Hematopoietic multipotent progenitor cell treated with erythropoietin and hydrocortisone succinate and interleukin-3 and kit ligand, for 8 days (in vitro differentiated cells): Measurements from ENCODE around the gene FERMT2.
A peak's percentile ranks its signal among the peaks of the same experiment; 100 is the strongest.

Source experiments
- DNase-seq: peaks from one replicate; pipeline ENCODE4 v3.0.0-alpha.2; 2015

Gene FERMT2

DNA sequence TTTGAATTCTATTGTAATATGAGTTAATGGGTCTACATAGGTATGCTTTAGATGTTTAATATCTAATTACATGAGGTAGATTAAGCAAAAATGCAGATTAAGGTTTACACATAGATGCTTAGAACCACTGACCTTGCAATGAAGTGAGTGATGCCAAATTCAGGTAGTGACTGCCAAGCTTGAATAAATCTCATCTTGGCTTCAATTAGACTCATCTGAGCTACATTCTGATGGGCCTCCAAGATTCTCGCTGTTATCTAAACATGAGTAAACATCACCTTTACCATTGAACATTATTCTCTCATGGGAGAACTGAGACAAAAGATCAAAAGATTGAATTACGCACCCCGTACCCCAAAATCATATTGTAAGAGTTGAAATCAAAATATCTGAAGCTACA lies 90.6 kb downstream of the FERMT2 start:
- DNase-seq: no peak

- no peak for DNase-seq
Measured at GRCh38 chr14:52856139-52856538, 94.7 kb downstream of the FERMT2 start.

DNA sequence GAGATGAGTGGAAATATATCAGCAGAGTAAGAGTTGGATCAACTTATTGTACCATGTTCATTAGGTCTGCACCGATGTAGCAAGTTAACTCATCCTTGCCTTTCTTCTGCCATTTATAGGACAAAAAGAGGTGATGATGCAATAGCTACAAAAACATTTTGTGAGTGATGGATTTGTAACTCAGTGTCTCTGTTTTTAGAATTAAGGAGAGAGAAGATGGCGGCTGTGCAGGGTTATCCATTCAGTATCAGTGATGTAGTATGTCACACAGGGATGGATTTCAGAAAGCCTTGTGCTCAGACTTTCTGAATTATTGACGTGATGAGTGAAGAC lies 97.4 kb downstream of the FERMT2 start:
- DNase-seq: no peak

GRCh38 chr14:52852810-52853521 lies 97.9 kb downstream of the FERMT2 start:
- peak; percentile 49 for DNase-seq

GRCh38 chr14:52850451-52850909 lies 100.4 kb downstream of the FERMT2 start:
- no peak for DNase-seq

- DNase-seq: no peak
Measured at GRCh38 chr14:52848626-52849025, 102.2 kb downstream of the FERMT2 start.

GRCh38 chr14:52846591-52846990 lies 104.3 kb downstream of the FERMT2 start:
- no peak for DNase-seq

- DNase-seq: no peak
Measured at GRCh38 chr14:52845081-52845480, 105.8 kb downstream of the FERMT2 start.

- no peak for DNase-seq
Measured at GRCh38 chr14:52844262-52845060, 106.4 kb downstream of the FERMT2 start.

DNA sequence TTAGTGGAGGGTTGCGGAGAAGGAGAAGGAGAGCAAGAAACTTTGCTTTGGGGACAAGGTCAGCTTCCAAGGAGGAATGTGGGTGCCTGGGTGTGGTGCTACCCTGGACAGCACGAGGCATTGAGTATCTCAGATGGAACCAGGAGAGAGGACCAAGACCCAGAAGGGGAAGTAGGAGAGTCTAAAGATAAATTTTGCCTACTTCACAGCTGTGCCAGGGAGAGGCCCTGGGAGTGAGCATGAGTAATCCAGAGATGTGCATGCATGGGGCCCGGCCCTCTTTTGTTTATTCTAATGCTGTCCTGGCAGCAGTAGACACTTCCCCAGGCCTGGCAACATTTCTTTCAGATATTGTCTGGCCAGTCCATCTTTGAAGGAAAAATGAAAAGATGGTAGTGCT lies 110.0 kb downstream of the FERMT2 start:
- DNase-seq: no peak

DNA sequence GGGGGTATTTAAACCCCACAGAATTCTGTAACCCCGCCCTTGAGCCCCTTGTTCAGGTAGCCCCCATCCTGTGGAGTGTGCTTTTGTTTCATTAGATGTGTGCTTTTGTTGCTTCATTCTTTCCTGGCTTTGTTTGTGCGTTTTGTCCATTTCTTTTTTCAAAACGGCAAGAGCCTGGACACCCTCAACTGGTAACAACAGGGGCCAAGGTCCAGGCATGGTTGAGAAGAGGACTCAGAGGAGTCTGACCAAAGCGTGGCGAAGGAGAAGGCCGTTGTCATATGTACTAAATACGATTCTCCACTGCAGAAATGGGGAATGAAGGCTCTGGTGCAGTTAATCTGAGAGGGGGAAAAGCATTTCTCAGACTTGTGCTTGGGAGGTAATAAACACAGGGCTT lies 113.4 kb downstream of the FERMT2 start:
- DNase-seq: no peak

GRCh38 chr14:52836063-52836462 lies 114.8 kb downstream of the FERMT2 start:
- DNase-seq: no peak

DNA sequence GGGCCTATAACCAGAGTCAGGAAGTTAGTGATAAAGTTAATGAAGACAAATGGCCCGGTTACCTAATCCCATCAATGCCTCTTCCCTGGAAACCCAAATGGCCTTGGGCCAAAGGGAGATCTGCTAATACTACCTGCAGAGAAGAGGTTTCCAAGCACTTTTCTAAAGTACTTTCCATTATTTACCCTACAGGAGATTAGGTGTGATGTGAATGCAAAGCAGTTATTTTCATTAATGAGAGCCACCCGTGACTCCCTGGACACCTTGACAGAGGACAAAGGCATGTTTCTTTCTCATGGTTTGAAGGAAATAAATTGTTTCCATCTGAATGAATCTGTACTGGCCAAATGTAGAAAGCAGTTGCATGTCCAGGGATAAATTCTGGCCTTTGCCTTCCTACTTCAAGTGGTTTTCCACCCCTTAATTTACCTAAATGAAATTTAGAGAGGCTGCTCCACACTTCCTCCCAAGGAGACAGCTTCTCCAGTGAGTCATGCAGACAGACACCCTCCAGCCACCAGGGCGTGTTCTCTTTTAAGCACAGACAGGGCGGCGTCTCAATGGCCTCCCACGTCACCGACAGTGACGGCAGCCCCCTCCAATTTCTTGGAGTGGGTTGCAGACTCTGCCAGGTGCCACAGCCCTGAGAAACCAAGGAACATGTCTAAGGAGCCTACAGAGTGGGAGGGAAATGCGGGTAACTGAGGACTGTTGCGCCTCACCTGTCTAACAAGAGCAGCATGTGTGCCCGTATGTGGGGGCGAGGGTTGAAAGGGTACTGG lies 115.5 kb downstream of the FERMT2 start:
- DNase-seq: peak; percentile 12

DNA sequence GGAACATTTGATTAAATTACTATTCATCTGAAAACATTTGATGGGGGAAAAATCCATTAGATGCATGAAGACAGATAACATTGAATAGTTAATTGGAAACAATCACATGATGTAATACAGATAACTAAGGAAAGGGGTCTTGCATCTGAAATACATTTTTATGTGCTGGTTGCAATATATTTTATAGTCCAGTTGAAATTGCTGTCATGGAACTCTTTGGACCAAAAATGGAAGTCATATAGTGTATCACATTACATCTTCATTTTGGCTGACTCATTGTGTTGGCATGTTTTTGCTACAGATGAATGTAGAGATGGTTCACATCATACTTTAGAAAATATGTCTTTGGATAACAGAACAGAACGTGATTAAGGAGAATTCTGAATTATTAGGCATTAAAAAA lies 116.4 kb downstream of the FERMT2 start:
- DNase-seq: peak; percentile 9

- no peak for DNase-seq
Measured at GRCh38 chr14:52833891-52834290, 117.0 kb downstream of the FERMT2 start.

- DNase-seq: no peak
Measured at GRCh38 chr14:52829527-52830185, 121.2 kb downstream of the FERMT2 start.

DNA sequence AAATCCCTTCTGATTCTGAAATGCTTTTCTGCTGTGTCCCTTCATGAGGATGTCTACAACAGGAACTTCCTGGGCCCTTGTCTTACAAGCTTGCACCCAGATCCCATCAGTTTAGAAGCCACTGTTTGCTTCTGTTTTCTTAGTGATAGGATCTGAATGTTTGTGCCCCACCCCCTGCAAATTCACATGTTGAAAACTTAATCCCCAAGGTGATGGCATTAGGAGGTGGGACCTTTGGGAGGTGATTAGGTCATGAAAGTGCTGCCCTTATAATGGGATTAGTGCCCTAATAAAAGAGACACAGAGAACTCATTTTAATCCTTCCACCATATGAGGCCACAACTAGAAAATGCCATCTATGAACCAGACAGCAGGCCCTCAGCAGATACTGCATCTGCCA lies 123.4 kb downstream of the FERMT2 start:
- DNase-seq: no peak

GRCh38 chr14:52825085-52825484 lies 125.8 kb downstream of the FERMT2 start:
- DNase-seq: no peak

DNA sequence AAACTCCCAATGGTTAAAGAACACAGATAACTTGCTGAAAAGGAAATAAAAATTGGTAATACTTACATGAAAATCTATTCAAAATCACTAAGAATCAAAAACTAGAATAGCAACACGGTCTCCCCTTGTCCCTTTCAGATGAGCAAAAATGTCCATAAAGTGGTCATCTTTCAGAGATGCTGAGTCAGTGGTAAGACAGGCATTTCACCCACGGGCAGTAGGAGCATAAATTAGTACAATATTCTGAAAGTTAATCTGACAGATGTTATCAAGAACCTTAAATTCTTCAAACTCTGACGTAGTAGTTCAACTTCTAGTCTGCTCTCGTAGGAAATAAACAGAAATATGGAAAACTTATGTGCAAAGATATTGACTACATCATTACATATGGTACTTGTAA lies 126.4 kb downstream of the FERMT2 start:
- no peak for DNase-seq

DNA sequence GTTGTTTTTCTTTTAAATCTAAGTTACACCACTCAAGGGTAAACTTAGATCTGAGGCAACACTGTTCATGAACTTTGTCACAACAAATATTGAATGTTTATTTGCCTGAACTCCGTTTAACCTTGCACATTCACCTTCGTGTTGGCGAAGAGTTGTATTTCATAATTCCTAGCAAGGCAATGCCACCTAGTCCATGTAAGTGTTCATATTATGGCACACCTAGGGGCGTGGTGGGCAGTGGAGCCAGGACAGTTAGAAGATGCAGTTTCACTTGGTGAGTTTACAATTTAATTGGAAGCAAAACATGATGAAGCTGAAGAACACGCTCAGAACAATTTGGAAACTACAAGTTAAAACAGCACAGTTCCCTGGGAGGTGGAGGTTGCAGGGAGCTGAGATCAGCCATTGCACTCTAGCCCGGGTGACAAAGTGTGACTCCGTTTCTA lies 129.0 kb downstream of the FERMT2 start:
- DNase-seq: no peak

DNA sequence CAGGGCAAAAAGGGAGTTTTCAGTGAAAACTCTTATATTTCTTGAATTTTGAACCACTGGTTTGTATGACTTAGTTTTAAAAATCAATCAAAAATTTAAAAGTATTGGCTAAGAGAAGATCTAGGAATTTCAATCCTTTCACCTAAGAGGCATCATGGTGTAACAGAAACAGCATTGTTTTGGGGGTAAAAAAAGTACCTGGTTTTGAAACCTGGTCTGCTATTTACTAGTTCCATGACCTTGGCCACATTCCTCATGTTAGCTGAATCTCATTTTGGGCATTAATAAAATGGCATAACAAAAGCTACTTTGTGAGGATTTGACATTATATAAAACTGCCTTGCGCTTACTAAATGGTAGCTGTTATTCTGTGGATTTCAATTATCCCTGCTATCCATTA lies 142.7 kb downstream of the FERMT2 start:
- no peak for DNase-seq
